ENCODE results near the gene RPP40. TPM values are rescaled to one million over a fixed set of nuclear protein-coding genes. Genes with fewer than 3 reads are reported as not detected.
"Not testable (repeated sequence)": the region's sequence is repeated elsewhere in the genome, so short reads cannot be mapped to it uniquely, and the experiment has no call there.

Gene RPP40
- total and polyA plus RNA-seq, 2 of the 8 experiments (the other 6 are each of a cell fraction or from before 2014, with no cell fraction given), result 7.0 to 15.7 TPM

DNA sequence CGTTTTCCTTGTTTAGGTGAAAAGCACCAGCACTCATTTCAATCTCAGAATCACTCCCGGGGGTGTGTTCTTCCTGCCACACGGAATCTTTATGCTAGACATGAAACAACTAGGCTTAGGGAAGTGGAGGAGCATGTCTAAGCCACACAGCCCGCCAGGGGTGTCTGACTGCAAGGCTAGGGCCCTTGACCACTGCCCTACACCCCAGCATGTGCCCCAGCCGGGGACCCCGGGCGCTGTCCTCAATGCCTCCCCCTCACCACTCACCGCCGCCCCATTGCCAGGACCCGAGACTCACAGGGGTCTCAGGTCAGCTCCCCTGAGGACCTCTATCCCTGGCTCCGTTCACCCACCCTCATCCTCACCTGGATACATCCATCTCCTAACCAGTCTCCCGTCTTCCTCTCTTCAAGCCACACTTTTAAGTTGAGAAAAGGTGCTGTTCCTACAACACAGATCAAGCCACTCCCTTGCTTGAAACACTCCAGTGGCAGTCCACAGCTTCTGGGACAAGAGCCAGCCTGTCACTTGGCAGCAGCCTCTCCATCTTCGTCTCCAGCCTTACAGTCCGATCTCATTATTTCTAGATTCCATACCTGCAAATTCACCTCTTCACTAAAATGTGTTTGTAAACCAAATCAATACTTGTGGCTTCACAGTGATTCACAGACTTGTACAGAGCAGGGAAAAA, 29.5 kb upstream of the RPP40 start:
- DNase-seq (ENCODE audit: low read depth in 1 of 2, low spot score in 2 of 2); H3K4me3 ChIP-seq (ENCODE audit: extremely low read depth in 1 of 4, insufficient read depth in 2 of 4, low read depth in 3 of 4, low read length in 4 of 4); H3K79me1 ChIP-seq (ENCODE audit: low read depth, low read length); H4K91ac ChIP-seq (replicated peaks; ENCODE audit: insufficient read length, low read length); H3K9me3 ChIP-seq (ENCODE audit: insufficient read depth in 2 of 2, low read depth in 1 of 2, low read length in 1 of 2); H3K14ac ChIP-seq (ENCODE audit: insufficient read length); H3K4me1 ChIP-seq (replicated peaks in 1 of 4; ENCODE audit: control insufficient read depth in 3 of 4, insufficient read depth in 4 of 4, low read length in 3 of 4); H3K36me3 ChIP-seq (ENCODE audit: control insufficient read depth in 2 of 4, insufficient read depth in 4 of 4, low read length in 3 of 4); H3K27ac ChIP-seq (ENCODE audit: low read depth, low read length); H3K56ac ChIP-seq (replicated peaks; ENCODE audit: insufficient read length, low read depth, low read length); H3K4me2 ChIP-seq (ENCODE audit: insufficient read depth in 1 of 2, low read depth in 2 of 2, low read length in 2 of 2); H4K8ac ChIP-seq (ENCODE audit: extremely low read depth, insufficient read depth, low read length); H2BK20ac ChIP-seq (ENCODE audit: low read length); H3K23me2 ChIP-seq (ENCODE audit: low read depth, low read length); H4K5ac ChIP-seq (ENCODE audit: insufficient read length, low read depth, low read length); H3K23ac ChIP-seq (ENCODE audit: insufficient read length); H4K20me1 ChIP-seq (replicated peaks in 1 of 2; ENCODE audit: control insufficient read depth in 1 of 2, insufficient read depth in 2 of 2, low read length in 2 of 2); FAIRE-seq; H2BK15ac ChIP-seq (ENCODE audit: low read length); H2BK5ac ChIP-seq (ENCODE audit: low read depth, low read length); H3K18ac ChIP-seq (ENCODE audit: extremely low read depth, low read length); H2BK120ac ChIP-seq (replicated peaks; ENCODE audit: low read depth, low read length); H3K4ac ChIP-seq (replicated peaks; ENCODE audit: insufficient read length, low read depth, low read length); H2AK5ac ChIP-seq (ENCODE audit: low read depth, low read length); H3K9ac ChIP-seq (replicated peaks in 1 of 4; ENCODE audit: extremely low read depth in 1 of 4, low read depth in 3 of 4, low read length in 3 of 4); H2AFZ ChIP-seq (ENCODE audit: low read length); POLR2A ChIA-PET (ENCODE audit: partially characterized antibody); H2BK12ac ChIP-seq (ENCODE audit: low read depth, low read length); H3K79me2 ChIP-seq (ENCODE audit: control insufficient read depth in 1 of 2, insufficient read depth in 2 of 2, low read length in 2 of 2); H3K27me3 ChIP-seq (replicated peaks in 1 of 4; ENCODE audit: control insufficient read depth in 3 of 4, extremely low read depth in 1 of 4, insufficient read depth in 3 of 4, low read length in 3 of 4): not testable (repeated sequence)
- CTCF ChIA-PET (ENCODE audit: partially characterized antibody), result interaction anchor here (0.6 kb wide), 1 partner anchor 113 kb away, joined by 4 read pairs; no protein-coding TSS in a partner anchor
- WGBS, 2 experiments (ENCODE audit: extremely low coverage in 1 of 2, insufficient coverage in 1 of 2, insufficient read length in 1 of 2, insufficient replicate concordance in 2 of 2, low coverage in 1 of 2, low lambda C conversion rate in 2 of 2, missing lambda C conversion rate in 1 of 2), result 80% methylated on average over 11 of the region's 14 CpGs; no CpG with 5 or more reads in 1 of the 2 experiments
